Stimulated activated CD4-positive, alpha-beta T cell treated with anti-CD3 and anti-CD28 coated beads, Interleukin-15, amount 100 ng/mL, for 1 hour (primary cell): ENCODE data around the gene SETMAR.
A peak's percentile ranks its signal among the peaks of the same experiment; 100 is the strongest.
"Not testable (repeated sequence)": the region's sequence is repeated elsewhere in the genome, so short reads cannot be mapped to it uniquely, and the experiment has no call there.

Experiments used
- DNase-seq, 2 donors: peaks; one replicate each; pipeline ENCODE4 v3.0.0-alpha.2; 2020; ENCODE audit warnings: low read depth in 1 of 2, low spot score in 1 of 2

SETMAR gene

DNA sequence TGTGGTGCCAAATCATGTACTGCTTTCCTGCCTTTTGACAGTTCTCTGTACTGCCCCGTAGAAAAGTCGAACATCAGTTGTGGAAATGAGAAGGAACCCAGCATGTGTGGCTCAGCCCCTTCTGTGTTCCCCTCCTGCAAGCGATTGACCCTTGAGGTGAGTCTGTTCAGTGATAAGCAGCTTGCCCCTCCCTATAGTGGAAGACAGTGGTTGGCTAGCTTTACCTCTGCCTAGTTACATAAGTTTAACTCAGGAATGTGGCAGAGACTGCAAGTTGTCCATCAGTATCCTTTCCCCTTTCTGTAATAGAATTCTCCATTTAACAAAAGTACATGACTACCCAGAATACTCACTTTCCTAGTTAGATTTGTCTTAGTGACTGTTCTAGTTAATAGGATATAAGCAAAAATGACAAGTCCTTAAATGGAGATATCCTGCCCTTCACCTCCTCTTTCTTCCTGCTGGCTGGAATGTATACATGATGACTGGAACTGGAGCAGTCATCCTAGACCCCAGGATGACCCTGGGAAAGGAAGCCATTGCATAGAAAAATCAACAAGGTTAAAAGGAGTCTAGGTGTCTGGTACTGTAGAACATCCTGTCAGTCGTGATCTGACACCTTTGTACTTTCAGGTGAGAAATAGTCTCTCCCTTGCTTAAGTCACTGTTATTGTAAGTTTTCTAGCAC, 10.6 kb downstream of the SETMAR start:
- no peak for DNase-seq

DNA sequence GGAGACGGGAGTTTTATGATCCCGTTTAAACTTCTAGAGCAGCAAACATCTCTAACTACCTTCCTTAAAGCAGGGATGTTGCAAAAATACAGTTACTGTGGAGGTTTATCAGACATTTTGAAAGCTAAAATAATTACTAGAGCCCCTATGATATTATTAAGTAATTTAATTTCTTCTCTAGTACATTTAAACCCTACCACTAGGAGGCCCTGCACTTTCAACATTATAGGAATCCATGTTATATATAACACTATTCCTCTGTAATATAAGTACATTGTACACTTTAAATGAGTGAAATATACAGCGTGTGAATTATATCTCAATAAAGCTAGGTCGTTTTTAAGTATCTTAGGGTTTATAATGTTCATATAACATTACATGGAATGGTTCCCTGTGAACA, 11.5 kb downstream of the SETMAR start:
- no peak for DNase-seq

DNA sequence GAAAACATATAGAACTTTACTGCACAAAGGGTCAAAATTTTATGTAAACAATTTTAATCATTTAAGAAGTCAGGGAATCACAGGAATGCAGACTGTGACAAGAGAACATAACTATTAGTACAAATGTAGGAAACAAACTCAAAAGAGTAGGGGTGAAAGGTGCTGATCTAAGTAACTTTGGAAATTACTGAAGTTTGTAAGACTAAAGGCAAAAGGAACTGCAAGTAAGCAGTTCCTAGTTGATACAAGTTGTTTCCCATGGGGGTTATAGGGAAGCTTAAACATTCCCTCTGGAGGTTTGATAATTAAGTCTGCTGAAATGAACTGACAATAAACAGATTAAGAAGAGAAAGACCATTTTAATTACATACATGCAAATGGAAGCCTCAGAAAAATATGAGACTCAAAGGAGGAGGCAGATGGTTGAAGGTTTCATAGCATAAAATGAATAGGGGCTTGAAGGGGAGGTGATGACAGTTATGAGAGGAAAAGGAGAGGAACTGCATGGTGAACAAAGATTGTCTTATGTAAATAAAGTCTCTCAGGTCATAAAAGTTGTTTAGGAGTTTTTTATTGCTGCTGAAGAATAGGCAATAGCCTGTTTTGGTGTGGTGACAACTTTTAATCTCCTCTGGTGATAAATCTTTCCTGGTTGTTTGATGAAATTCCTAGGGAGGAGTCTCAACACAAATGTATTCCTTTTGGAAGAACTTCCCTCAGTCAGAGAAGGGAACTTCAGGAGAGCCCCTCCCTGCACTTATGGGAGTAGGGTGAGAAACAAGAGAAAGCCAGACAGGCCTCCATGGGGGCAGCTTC, 17.1 kb downstream of the SETMAR start:
- DNase-seq, result no peak

DNA sequence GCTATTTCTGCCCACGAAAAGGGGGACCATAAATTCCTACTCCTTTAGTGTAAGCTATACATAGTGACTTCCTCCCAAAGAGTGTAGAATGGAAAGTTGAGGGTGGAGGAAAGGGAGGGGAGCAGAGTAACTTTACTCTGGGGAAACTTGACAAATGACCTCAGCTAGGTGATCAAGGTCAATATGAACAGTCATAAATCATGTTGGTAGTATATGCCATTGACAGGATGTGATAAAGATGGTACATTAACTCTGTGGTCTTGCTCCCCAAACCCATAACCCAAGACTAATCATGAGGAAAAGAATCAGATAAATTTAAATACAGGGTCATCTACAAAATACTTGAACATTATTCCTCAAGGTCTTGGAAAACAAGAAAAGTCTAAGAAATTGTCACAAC, 18.6 kb downstream of the SETMAR start:
- DNase-seq, result no peak

- DNase-seq, result no peak
Observed at GRCh38 chr3:4322635-4323034, 19.5 kb downstream of the SETMAR start.

GRCh38 chr3:4323246-4324027, 20.3 kb downstream of the SETMAR start:
- no peak for DNase-seq

GRCh38 chr3:4326868-4327267, 23.7 kb downstream of the SETMAR start:
- DNase-seq, result no peak

GRCh38 chr3:4329806-4330205, 26.6 kb downstream of the SETMAR start:
- not testable (repeated sequence) for DNase-seq

DNA sequence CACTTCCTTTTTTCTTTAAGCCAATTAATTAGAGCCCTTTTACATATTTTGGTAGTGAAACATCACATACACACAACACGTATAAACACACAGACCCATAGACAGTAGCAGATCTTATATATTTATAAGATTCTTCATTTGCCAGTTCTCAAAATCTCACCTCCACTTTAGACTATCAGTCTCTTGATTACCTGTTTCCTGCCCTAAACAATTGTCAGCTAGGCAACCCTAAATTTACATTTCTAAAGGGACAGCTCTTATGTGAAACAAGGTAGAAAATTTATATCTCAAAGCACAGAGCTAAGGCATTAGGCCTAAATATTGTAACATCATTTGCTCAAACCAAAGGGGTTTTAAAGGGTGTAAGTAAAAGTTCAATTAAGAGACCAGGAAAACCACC, 28.9 kb downstream of the SETMAR start:
- DNase-seq, result no peak

- no peak for DNase-seq
Observed at GRCh38 chr3:4332574-4332973, 29.4 kb downstream of the SETMAR start.

DNA sequence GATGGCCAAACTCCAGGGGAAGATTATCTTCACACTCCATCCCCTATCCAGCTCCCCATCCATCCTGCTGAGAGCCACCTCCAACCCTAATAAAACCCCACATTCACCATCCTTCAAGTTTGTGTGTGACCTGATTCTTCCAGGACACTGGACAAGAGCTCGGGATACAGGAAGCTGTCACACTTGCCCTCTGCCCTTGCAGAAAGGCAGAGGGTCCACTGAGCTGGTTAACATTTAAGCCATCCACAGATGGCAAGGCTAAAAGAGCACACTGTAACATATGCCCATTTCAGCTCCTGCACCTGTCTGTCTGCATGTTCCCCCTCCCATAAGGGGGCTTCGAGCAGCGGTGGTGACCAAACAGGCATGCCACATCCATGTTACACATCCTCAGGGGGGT, 29.8 kb downstream of the SETMAR start:
- DNase-seq, result no peak

DNA sequence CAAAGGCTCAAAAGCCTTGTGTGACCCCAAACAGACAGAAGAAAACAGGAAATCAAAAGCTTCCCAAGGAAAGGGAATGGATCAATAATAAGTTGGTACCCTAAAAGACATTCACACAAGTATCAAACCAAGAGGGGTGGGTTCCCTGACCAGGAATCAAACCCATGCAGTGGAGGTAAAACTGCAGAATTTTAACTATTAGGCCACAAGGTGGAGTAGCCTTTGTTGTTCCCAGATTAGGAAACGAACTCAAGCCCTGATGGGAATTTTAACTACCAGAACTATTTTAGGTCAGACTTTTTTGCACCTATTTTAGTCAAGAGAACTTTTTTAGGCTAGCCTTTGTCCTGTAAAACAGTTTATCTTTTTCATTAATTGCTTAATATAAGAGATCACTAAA, 31.4 kb downstream of the SETMAR start:
- no peak for DNase-seq

DNA sequence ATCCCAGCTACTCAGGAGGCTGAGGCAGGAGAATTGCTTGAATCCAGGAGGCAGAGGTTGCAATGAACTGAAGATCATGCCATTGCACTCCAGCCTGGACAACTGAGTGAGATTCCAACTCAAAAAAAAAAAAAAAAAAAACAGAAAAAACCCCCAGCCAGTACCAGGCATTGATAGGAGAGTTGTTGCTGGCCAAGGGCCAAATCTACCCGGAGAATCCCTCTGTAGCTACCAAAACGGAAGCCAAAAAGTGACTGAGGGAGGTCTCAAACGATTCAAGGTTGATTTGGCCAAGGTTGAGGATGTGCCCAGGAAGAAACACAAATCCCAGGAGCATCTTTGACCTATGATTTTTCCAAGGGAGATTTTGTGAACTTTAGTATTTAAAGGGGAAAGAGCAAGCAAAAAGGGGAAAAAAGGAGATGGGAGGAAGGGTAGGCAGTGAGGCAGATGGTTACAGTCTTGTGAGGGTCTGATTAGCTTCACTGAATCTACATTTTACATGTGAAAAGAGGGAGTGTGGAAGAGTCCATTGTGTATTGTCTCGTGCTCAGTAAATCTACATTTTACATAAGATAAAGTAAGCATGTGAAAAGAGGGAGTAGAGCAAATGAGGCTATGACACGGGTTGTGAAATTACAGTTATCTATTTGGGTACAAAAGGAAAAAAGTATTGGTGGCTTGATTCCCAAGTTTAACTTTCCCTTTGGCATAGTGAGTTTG, 32.8 kb downstream of the SETMAR start:
- DNase-seq, result no peak

GRCh38 chr3:4336850-4337546, 33.8 kb downstream of the SETMAR start:
- no peak for DNase-seq

- DNase-seq, result no peak
Observed at GRCh38 chr3:4338751-4339150, 35.6 kb downstream of the SETMAR start.

GRCh38 chr3:4340077-4340410, 36.9 kb downstream of the SETMAR start:
- no peak for DNase-seq

DNA sequence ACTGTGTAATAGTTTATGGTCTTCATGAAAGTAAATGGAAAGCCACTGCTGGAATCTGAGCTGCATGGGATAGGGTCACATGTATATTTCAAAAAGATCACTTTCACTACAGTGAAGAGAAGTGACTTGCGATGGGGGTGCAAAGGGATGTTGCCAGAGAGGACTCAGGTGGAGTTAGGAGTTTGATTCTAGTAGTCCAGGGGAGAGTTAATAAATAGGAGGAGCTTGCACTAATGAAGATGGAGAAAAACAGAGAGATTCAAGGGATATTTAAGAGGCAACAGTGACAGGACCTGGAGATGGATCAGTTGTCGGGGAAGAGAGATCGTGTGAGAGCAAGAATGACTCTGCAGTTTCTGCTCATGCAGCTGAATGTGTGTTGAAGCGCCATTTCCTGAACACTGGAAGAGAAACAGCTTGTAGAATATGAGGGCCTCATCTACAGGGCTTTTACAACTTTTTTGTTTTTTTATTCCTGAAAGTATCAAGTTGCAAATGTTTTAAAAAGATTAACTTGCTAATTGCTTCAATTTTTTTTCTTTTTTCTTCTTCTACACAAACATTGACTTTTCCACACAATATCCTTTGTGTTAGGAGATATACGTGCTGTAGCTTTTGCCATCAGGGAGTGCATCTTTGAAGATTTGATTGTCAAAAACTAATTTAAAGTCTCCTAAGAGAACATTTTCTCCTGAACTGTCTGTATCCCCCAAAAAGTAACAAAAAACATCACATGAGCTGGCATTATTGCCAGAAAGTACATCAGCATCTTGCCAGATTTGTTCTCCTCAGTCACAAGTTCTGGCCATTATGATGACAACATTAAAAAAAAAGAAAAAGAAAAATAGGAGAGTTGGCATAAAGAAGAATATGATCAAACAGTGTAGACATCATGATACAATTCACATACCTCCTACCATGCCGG, 37.5 kb downstream of the SETMAR start:
- DNase-seq, result no peak

GRCh38 chr3:4341336-4341675, 38.1 kb downstream of the SETMAR start:
- DNase-seq, result no peak

DNA sequence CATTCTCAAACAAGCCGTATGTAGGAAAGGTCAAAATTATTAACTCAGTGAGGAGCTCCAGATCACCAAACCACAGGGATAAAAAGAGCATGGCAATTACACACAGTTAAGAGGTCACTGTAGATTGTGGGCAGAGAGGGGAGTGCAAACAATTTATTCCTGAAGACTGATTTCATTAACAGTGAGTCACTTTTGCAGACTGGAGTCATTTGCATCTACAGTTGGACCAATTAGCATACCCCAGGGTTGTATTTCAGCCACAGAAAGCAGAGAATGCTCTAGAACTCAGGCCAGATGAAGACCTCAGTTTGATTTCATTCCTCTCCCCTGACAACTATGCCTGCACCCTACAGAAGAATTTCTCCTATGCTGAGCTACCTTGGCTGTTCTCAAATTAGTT, 40.1 kb downstream of the SETMAR start:
- DNase-seq, result no peak

GRCh38 chr3:4350789-4351163, 47.6 kb downstream of the SETMAR start:
- DNase-seq, result peak in 1 of 2 donors; percentile 8
